IMR-90 (cell line): ENCODE data around the gene LCK. TPM values are rescaled to one million over a fixed set of nuclear protein-coding genes. Genes with fewer than 3 reads are reported as not detected.
A peak's percentile ranks its signal among the peaks of the same experiment; 100 is the strongest.

Experiments used
- ATAC-seq: fragments of 200-7000 bp; cut with Tn5 transposase; 2 replicates; pipeline ENCODE4 v1.9.1; 2020; ENCODE audit warnings: low read depth, mild to moderate bottlenecking, moderate library complexity
- BruUV-seq: library from RNA; stranded (reverse); fragments of 400-500 nt; replicated peaks from 2 replicates; lab custom pipeline; 2021; lab: Mats Ljungman, UMichigan
- CTCF ChIA-PET: fragments of 300-600 bp; formaldehyde crosslinking; extraction: SDS; loops from one replicate; lab custom pipeline; 2021; ENCODE audit warnings: antibody characterized with exemption; lab: Yijun Ruan, JAX
- POLR2A ChIA-PET: fragments of 300-600 bp; sonication (Branson Sonifier 250); formaldehyde crosslinking; loops from one replicate; lab custom pipeline; 2022; ENCODE audit warnings: antibody characterized with exemption; ENCODE audit not compliant: unreplicated experiment; lab: Charles Lee
- DNase-seq: peaks from one replicate; pipeline ENCODE4 v3.0.0; 2013
- H2AFZ ChIP-seq: replicated peaks from 2 replicates; pipeline ENCODE3; 2013; ENCODE audit warnings: low read length, mild to moderate bottlenecking; ENCODE audit not compliant: poor library complexity
- H2AK5ac ChIP-seq: 2 replicates; pipeline ENCODE4 v1.6.1; 2013; ENCODE audit warnings: low read depth, low read length, inconsistent platforms
- H2AK9ac ChIP-seq: replicated peaks from 2 replicates; pipeline ENCODE3; 2013; ENCODE audit warnings: mild to moderate bottlenecking, low read depth, low read length, moderate library complexity; ENCODE audit not compliant: poor library complexity
- H2BK120ac ChIP-seq: 2 replicates; pipeline ENCODE4 v1.6.1; 2013; ENCODE audit warnings: low read depth, low read length, inconsistent platforms
- H2BK15ac ChIP-seq: 3 replicates; pipeline ENCODE4 v1.6.1; 2013; ENCODE audit warnings: low read depth, low read length, inconsistent platforms
- H2BK20ac ChIP-seq: 2 replicates; pipeline ENCODE4 v1.6.1; 2013; ENCODE audit warnings: low read depth, mild to moderate bottlenecking, inconsistent platforms, low read length, moderate library complexity
- H2BK5ac ChIP-seq: 2 replicates; pipeline ENCODE4 v1.6.1; 2013; ENCODE audit warnings: mild to moderate bottlenecking, low read depth, low read length, inconsistent platforms; ENCODE audit not compliant: poor library complexity, severe bottlenecking
- H3K14ac ChIP-seq: replicated peaks from 2 replicates; pipeline ENCODE4 v1.6.1; 2013; ENCODE audit warnings: low read depth, low read length, inconsistent platforms
- H3K18ac ChIP-seq: 2 replicates; pipeline ENCODE4 v1.6.1; 2013; ENCODE audit warnings: low read depth, low read length, control low read depth
- H3K23ac ChIP-seq: 2 replicates; pipeline ENCODE4 v1.6.1; 2013; ENCODE audit warnings: low read depth, low read length, inconsistent platforms
- H3K27ac ChIP-seq: 2 replicates; pipeline ENCODE4 v1.5.1; 2013; ENCODE audit warnings: mild to moderate bottlenecking, control low read depth, low read length; ENCODE audit not compliant: insufficient read depth
- H3K27me3 ChIP-seq: 2 replicates; pipeline ENCODE4 v1.6.1; 2013; ENCODE audit warnings: low read length; ENCODE audit not compliant: control insufficient read depth, insufficient read depth
- H3K36me3 ChIP-seq: 2 replicates; pipeline ENCODE4 v1.6.1; 2013; ENCODE audit warnings: low read length, mixed read lengths; ENCODE audit not compliant: control insufficient read depth, insufficient read depth
- H3K4ac ChIP-seq: 2 replicates; pipeline ENCODE4 v1.6.1; 2013; ENCODE audit warnings: low read depth, low read length, inconsistent platforms
- H3K4me1 ChIP-seq: 2 replicates; pipeline ENCODE4 v1.6.1; 2013; ENCODE audit warnings: low read length, mixed read lengths; ENCODE audit not compliant: control insufficient read depth, insufficient read depth
- H3K4me2 ChIP-seq: 2 replicates; pipeline ENCODE4 v1.6.1; 2013; ENCODE audit warnings: low read depth, mild to moderate bottlenecking, control low read depth, low read length, moderate library complexity
- H3K4me3 ChIP-seq: 2 replicates; pipeline ENCODE4 v1.5.1; 2013; ENCODE audit warnings: low read depth, mild to moderate bottlenecking, control low read depth, low read length, moderate library complexity; ENCODE audit not compliant: insufficient read depth
- H3K56ac ChIP-seq: 2 replicates; pipeline ENCODE4 v1.6.1; 2013; ENCODE audit warnings: low read length, inconsistent platforms; ENCODE audit not compliant: insufficient read depth; ENCODE audit errors: extremely low read depth
- H3K79me1 ChIP-seq, 2 experiments: 2 replicates each; pipeline ENCODE4 v1.6.1; 2013; ENCODE audit warnings: low read length in 2 of 2, inconsistent platforms in 1 of 2, low read depth in 1 of 2
- H3K9ac ChIP-seq: 2 replicates; pipeline ENCODE4 v1.6.1; 2013; ENCODE audit warnings: low read depth, low read length, control low read depth
- H3K9me1 ChIP-seq: 2 replicates; pipeline ENCODE4 v1.6.1; 2013; ENCODE audit warnings: low read length, inconsistent platforms; ENCODE audit not compliant: insufficient read depth
- H3K9me3 ChIP-seq: 2 replicates; pipeline ENCODE4 v1.6.1; 2013; ENCODE audit warnings: low read length; ENCODE audit not compliant: control insufficient read depth, insufficient read depth
- H4K20me1 ChIP-seq: 2 replicates; pipeline ENCODE4 v1.6.1; 2013; ENCODE audit warnings: low read length, inconsistent platforms; ENCODE audit not compliant: insufficient read depth
- H4K5ac ChIP-seq: 2 replicates; pipeline ENCODE4 v1.6.1; 2013; ENCODE audit warnings: mild to moderate bottlenecking, low read depth, low read length, control low read depth
- H4K8ac ChIP-seq, 2 experiments: 2 replicates each; pipeline ENCODE4 v1.6.1; 2013; ENCODE audit warnings: low read depth in 2 of 2, low read length in 2 of 2, control low read depth in 1 of 2, inconsistent platforms in 1 of 2
- H4K91ac ChIP-seq: 2 replicates; pipeline ENCODE4 v1.6.1; 2013; ENCODE audit warnings: low read depth, low read length, inconsistent platforms; ENCODE audit not compliant: insufficient read depth
- BHLHE40 ChIP-seq: fragments of 150-350 bp; IDR thresholded peaks from 2 replicates; pipeline ENCODE4 v1.6.1; 2016; ENCODE audit warnings: mild to moderate bottlenecking, low read depth, low read length
- CEBPB ChIP-seq: IDR thresholded peaks from 2 replicates; pipeline ENCODE4 v1.6.1; 2012; ENCODE audit warnings: low read depth, low read length, improper control_type of control experiment
- CHD1 ChIP-seq: IDR thresholded peaks from 2 replicates; pipeline ENCODE4 v1.6.1; 2012; ENCODE audit warnings: low read depth, low read length, improper control_type of control experiment
- CTCF ChIP-seq: conservative IDR thresholded peaks from 2 replicates; pipeline ENCODE4 v1.5.1; 2012; ENCODE audit warnings: mild to moderate bottlenecking, low read depth, low read length, improper control_type of control experiment
- FOS ChIP-seq: fragments of 150-350 bp; IDR thresholded peaks from 2 replicates; pipeline ENCODE4 v1.6.1; 2016; ENCODE audit warnings: low read depth, low read length
- MAFK ChIP-seq: IDR thresholded peaks from 2 replicates; pipeline ENCODE4 v1.6.1; 2012; ENCODE audit warnings: low read depth, low read length, improper control_type of control experiment
- MAZ ChIP-seq: IDR thresholded peaks from 2 replicates; pipeline ENCODE4 v1.6.1; 2012; ENCODE audit warnings: low read depth, mild to moderate bottlenecking, low read length, improper control_type of control experiment, moderate library complexity, borderline replicate concordance
- MXI1 ChIP-seq: IDR thresholded peaks from 2 replicates; pipeline ENCODE4 v1.6.1; 2012; ENCODE audit warnings: low read depth, mild to moderate bottlenecking, low read length, moderate library complexity, borderline replicate concordance
- NFE2L2 ChIP-seq: fragments of 150-350 bp; IDR thresholded peaks from 2 replicates; pipeline ENCODE4 v1.6.1; 2016; ENCODE audit warnings: low read depth, mild to moderate bottlenecking, low read length
- POLR2A ChIP-seq: IDR thresholded peaks from 2 replicates; pipeline ENCODE4 v1.6.1; 2012; ENCODE audit warnings: mild to moderate bottlenecking, low read depth, low read length
- RAD21 ChIP-seq: IDR thresholded peaks from 2 replicates; pipeline ENCODE4 v1.6.1; 2012; ENCODE audit warnings: low read length, improper control_type of control experiment
- RCOR1 ChIP-seq: IDR thresholded peaks from 2 replicates; pipeline ENCODE4 v1.6.1; 2012; ENCODE audit warnings: mild to moderate bottlenecking, low read length, improper control_type of control experiment; ENCODE audit not compliant: insufficient replicate concordance
- RFX5 ChIP-seq: IDR thresholded peaks from 2 replicates; pipeline ENCODE4 v1.8.0; 2012; ENCODE audit warnings: low read depth, mild to moderate bottlenecking, low read length, moderate library complexity
- SMC3 ChIP-seq: fragments of 150-350 bp; IDR thresholded peaks from 2 replicates; pipeline ENCODE4 v1.6.1; 2016; ENCODE audit warnings: low read depth, mild to moderate bottlenecking, antibody characterized with exemption, low read length, moderate library complexity
- USF2 ChIP-seq: fragments of 150-350 bp; IDR thresholded peaks from 2 replicates; pipeline ENCODE4 v1.6.1; 2017; ENCODE audit warnings: mild to moderate bottlenecking, antibody characterized with exemption, low read length, low read depth
- WGBS, 2 experiments: methylation state at CpG; one replicate each; pipeline versions ENCODE4 v1.1.5 to v1.1.7; 2013; ENCODE audit warnings: missing lambda C conversion rate in 2 of 2; ENCODE audit not compliant: insufficient read length in 1 of 2; ENCODE audit errors: extremely low coverage in 2 of 2; 5-methylcytosine and 5-hydroxymethylcytosine counted together
- dilution Hi-C: fragments of 300-500 bp; cut with HindIII; formaldehyde crosslinking; loops from one replicate; pipeline ENCODE4 v1.14.3; 2018; ENCODE audit warnings: low sequenced_read_pairs; ENCODE audit not compliant: unreplicated experiment
- in situ Hi-C: fragments of 300-500 bp; cut with MboI; formaldehyde crosslinking; loops from 3 replicates; pipeline ENCODE4 v1.14.3; 2019; ENCODE audit warnings: low sequenced_read_pairs, inconsistent platforms, mixed read lengths
- intact Hi-C: fragments of 100-400 bp; cut with micrococcal nuclease; formaldehyde crosslinking; loops from 2 replicates; pipeline ENCODE4 v1.10.0; 2022
- polyA plus RNA-seq, 3 experiments: library from polyadenylated mRNA; depleted of rRNA; stranded (reverse); fragments of >200 nt; gene quantifications; 2 replicates each; pipeline ENCODE4 v1.2.3, GENCODE V29; 2012; ENCODE audit warnings: low replicate concordance in 1 of 3
- total RNA-seq: library from RNA; depleted of rRNA; stranded (reverse); fragments of >200 nt; gene quantifications from 2 replicates; pipeline ENCODE4 v1.2.3, GENCODE V29; 2012

Gene LCK
- total and polyA plus RNA-seq, 2 of the 4 experiments (the other 2 are of a cell fraction) = not detected

GRCh38 chr1:32205401-32206370, 45.4 kb upstream of the LCK start, which contains the start of gene IQCC:
Gene IQCC, plus strand, starts transcription at chr1:32205671. Its CDS starts 11 bp downstream, at chr1:32205682.
- BruUV-seq = no TSS peak
- no peaks in the 10 kb centered on the region for H3K9me3 ChIP-seq
- ChIA-PET POLR2A (interaction anchor here (0.6 kb wide), 1 partner anchor 218 kb away, joined by 3 read pairs; no protein-coding TSS in a partner anchor), CTCF (interaction anchor here (0.6 to 1.9 kb wide), 3 partner anchors 10 to 432 kb away, joined by 3 to 7 read pairs (median 5); no protein-coding TSS in a partner anchor)
- H3K23ac ChIP-seq = peak within 1 kb of the TSS; percentile 74; the same call in 1 of the 2 replicates
- H2BK120ac ChIP-seq = no peak within 1 kb of the TSS
- peaks cover 3% of the 10 kb centered on the region; the same call in 1 of the 2 replicates for H3K36me3 ChIP-seq
- ATAC-seq (peak; percentile 73), DNase-seq (peak; percentile 74)
- no peak within 1 kb of the TSS for H2BK20ac ChIP-seq
- peak within 1 kb of the TSS; percentile 90 for H3K14ac ChIP-seq
- H3K4me2 ChIP-seq = peak within 1 kb of the TSS; percentile 89
- H2AFZ ChIP-seq = peak within 1 kb of the TSS; percentile 99
- no peaks in the 10 kb centered on the region for H4K20me1 ChIP-seq
- in situ Hi-C loops = no loop called here
- H4K8ac ChIP-seq = peak within 1 kb of the TSS; percentile 54 to 93
- peak within 1 kb of the TSS; percentile 72 for H2AK5ac ChIP-seq
- peak within 1 kb of the TSS; percentile 84 for H3K4ac ChIP-seq
- peak within 1 kb of the TSS; percentile 76 for H4K91ac ChIP-seq
- peak within 1 kb of the TSS; percentile 47; the same call in 1 of the 2 replicates for H3K56ac ChIP-seq
- H2BK15ac ChIP-seq = no peak within 1 kb of the TSS
- no peak within 1 kb of the TSS for H3K18ac ChIP-seq
- H3K27me3 ChIP-seq = no peaks in the 10 kb centered on the region
- peak within 1 kb of the TSS; percentile 31 for H4K5ac ChIP-seq
- peak within 1 kb of the TSS; percentile 77 for H3K9ac ChIP-seq
- dilution Hi-C loops = no loop called here
- H2AK9ac ChIP-seq = peak within 1 kb of the TSS; percentile 96
- WGBS, 2 experiments = 1% methylated on average over 45 of the region's 77 CpGs; no CpG with 5 or more reads in 1 of the 2 experiments
- peaks cover 13% of the 10 kb centered on the region for H3K4me1 ChIP-seq
- peaks cover 13% of the 10 kb centered on the region; the same call in 1 of the 2 replicates for H3K9me1 ChIP-seq
- H3K4me3 ChIP-seq = peak within 1 kb of the TSS; percentile 59
- H3K27ac ChIP-seq = peak within 1 kb of the TSS; percentile 31; the same call in 1 of the 2 replicates
- H2BK5ac ChIP-seq = peak within 1 kb of the TSS; percentile 3
- intact Hi-C loops = no loop called here
- H3K79me1 ChIP-seq = peaks cover 11 to 39% of the 10 kb centered on the region in 2 experiments
- TF ChIP-seq RFX5 (no peak), CEBPB (no peak), USF2 (no peak), FOS (no peak), CHD1 (no peak), SMC3 (no peak), MAFK (no peak), MAZ (no peak), POLR2A (peak; percentile 75), RAD21 (no peak), CTCF (no peak), RCOR1 (no peak), BHLHE40 (no peak), NFE2L2 (no peak), MXI1 (peak; percentile 54; the same call in 1 of the 2 replicates)
